Measurements from ENCODE around the gene IGFBP7. TPM values are rescaled to one million over a fixed set of nuclear protein-coding genes. Genes with fewer than 3 reads are reported as not detected.
"Not testable (repeated sequence)": the region's sequence is repeated elsewhere in the genome, so short reads cannot be mapped to it uniquely, and the experiment has no call there.

IGFBP7 gene
- total RNA-seq, 2 experiments from 2014 or later: not detected

DNA sequence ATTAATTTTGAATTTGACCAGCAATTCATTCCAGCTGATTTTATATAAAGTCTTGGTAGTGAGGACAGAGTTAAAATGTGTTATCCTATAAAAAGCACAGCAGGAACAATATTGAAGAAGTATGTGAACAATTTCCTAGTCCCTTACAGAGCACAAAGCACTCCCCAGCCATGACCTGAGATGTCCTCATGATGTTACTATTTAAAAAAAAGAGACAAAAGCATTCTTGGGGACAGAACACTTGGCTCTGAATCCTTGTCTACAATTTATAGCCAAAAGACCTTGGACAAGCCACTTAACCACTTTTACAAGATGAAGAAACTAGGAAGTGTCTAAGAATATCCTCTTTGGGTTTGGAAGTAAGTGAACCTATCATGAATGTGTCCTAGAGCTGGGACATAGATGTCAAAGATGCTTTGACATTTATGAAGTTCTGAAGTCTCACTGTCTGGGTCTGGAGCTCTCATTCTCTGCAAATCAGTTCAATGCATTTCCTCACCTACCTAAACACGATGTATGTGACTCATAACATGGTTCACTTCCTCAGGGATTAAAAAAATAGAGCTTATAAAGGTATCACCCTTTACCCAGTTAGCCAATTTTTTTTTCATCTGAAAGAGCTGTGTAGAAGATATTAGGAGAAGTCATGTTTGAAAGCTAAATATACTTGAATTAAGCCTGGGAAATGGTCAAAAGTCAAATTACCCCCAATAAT is 61.4 kb downstream of the IGFBP7 start:
- Mint-ChIP-seq H3K9me3 (no peaks in the 10 kb centered on the region), H3K27ac (no peak overlapping the region), H3K4me3 (no peak overlapping the region), H3K36me3 (ENCODE audit: low read depth) (no peaks in the 10 kb centered on the region), H3K4me1 (ENCODE audit: low read depth) (no peaks in the 10 kb centered on the region), H3K27me3 (peaks cover 8% of the 10 kb centered on the region)
- DNase-seq: no peak
- ATAC-seq: no peak
- CTCF ChIA-PET: no interaction called here
- intact Hi-C loops (cut with micrococcal nuclease): no loop called here
- POLR2A ChIA-PET: no interaction called here
- TF ChIP-seq, protein P1, sequence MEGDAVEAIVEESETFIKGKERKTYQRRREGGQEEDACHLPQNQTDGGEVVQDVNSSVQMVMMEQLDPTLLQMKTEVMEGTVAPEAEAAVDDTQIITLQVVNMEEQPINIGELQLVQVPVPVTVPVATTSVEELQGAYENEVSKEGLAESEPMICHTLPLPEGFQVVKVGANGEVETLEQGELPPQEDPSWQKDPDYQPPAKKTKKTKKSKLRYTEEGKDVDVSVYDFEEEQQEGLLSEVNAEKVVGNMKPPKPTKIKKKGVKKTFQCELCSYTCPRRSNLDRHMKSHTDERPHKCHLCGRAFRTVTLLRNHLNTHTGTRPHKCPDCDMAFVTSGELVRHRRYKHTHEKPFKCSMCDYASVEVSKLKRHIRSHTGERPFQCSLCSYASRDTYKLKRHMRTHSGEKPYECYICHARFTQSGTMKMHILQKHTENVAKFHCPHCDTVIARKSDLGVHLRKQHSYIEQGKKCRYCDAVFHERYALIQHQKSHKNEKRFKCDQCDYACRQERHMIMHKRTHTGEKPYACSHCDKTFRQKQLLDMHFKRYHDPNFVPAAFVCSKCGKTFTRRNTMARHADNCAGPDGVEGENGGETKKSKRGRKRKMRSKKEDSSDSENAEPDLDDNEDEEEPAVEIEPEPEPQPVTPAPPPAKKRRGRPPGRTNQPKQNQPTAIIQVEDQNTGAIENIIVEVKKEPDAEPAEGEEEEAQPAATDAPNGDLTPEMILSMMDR (IDR thresholded peaks at IDR 0.05): no peak

DNA sequence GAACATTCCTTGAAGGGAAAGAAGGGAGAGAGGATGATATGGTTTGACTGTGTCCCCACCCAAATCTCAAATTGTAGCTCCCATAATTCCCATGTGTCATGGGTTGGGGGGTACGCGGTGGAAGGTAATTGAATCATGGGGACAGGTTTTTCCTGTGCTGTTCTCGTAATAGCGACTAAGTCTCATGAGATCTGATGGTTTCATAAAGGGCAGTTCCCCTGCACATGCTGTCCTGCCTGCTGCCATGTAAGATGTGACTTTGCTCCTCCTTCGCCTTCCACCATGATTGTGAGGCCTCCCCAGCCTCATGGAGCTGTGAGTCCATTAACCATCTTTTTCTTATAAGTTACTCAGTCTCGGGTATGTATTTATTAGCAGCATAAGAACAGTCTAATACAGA is 63.1 kb downstream of the IGFBP7 start:
- intact Hi-C loops (cut with micrococcal nuclease); POLR2A ChIA-PET: not testable (repeated sequence)

DNA sequence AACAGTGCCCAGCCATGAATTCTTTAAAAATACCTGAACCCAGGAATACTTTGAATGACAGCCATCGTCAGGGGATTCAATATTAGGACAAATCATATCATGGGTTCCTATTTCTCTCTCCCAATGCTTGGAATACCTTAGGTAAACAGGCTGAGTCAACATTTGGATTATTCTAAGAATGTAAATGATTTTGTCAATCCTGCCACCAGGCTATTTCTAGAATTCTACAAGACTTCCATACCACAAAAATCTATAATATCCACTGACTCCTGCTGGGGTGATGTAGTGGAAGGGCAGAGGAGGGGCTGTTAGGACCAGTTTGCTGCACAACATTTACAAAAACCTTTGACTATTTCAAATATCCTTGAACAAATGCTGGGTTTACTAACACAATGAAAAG is 65.2 kb downstream of the IGFBP7 start:
- H3K4me1 Mint-ChIP-seq (ENCODE audit: low read depth): no peaks in the 10 kb centered on the region
- TF ChIP-seq, protein P1 (IDR thresholded peaks at IDR 0.05): no peak
- peaks cover 16% of the 10 kb centered on the region for H3K27me3 Mint-ChIP-seq
- ATAC-seq: no peak
- DNase-seq: no peak
- no peaks in the 10 kb centered on the region for H3K36me3 Mint-ChIP-seq (ENCODE audit: low read depth)
- no peaks in the 10 kb centered on the region for H3K9me3 Mint-ChIP-seq
- no peak overlapping the region for H3K27ac Mint-ChIP-seq
- POLR2A ChIA-PET: no interaction called here
- no peak overlapping the region for H3K4me3 Mint-ChIP-seq
- CTCF ChIA-PET: no interaction called here
- intact Hi-C loops (cut with micrococcal nuclease): no loop called here

More for the DNA sequence above, 63.1 kb downstream of the IGFBP7 start:
- ATAC-seq; H3K27ac Mint-ChIP-seq; H3K4me3 Mint-ChIP-seq; H3K27me3 Mint-ChIP-seq; DNase-seq; H3K9me3 Mint-ChIP-seq; H3K4me1 Mint-ChIP-seq (ENCODE audit: low read depth); H3K36me3 Mint-ChIP-seq (ENCODE audit: low read depth): not testable (repeated sequence)
- CTCF ChIA-PET: interaction anchor here (1.2 kb wide), 1 partner anchor 116 kb away, joined by 4 read pairs; no protein-coding TSS in a partner anchor

DNA sequence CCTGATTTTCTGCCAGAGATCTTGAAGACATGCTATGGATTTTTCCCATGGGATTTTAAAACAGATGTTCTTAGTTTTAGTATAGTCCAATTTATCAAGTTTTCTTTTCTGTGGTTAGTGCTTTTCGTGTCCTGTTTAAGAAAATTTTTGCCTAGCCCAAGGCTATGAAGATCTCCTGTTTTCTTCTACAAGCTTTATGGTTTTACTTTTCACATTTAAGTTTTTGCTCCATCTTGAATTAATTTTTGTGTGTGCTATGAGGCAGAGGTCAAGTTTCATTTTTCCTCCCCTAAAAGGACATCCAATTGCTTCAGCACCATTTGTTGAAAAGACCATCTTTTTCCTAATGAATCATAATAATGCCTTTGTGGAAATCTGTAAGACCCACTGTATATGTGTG is 65.9 kb downstream of the IGFBP7 start:
- TF ChIP-seq, protein P1 (IDR thresholded peaks at IDR 0.05): no peak
- Mint-ChIP-seq H3K4me1 (ENCODE audit: low read depth) (no peaks in the 10 kb centered on the region), H3K4me3 (no peak overlapping the region), H3K36me3 (ENCODE audit: low read depth) (no peaks in the 10 kb centered on the region), H3K9me3 (no peaks in the 10 kb centered on the region), H3K27me3 (peaks cover 17% of the 10 kb centered on the region), H3K27ac (no peak overlapping the region)
- POLR2A ChIA-PET: no interaction called here
- no peak for DNase-seq
- intact Hi-C loops (cut with micrococcal nuclease): no loop called here
- no peak for ATAC-seq
- CTCF ChIA-PET: no interaction called here

DNA sequence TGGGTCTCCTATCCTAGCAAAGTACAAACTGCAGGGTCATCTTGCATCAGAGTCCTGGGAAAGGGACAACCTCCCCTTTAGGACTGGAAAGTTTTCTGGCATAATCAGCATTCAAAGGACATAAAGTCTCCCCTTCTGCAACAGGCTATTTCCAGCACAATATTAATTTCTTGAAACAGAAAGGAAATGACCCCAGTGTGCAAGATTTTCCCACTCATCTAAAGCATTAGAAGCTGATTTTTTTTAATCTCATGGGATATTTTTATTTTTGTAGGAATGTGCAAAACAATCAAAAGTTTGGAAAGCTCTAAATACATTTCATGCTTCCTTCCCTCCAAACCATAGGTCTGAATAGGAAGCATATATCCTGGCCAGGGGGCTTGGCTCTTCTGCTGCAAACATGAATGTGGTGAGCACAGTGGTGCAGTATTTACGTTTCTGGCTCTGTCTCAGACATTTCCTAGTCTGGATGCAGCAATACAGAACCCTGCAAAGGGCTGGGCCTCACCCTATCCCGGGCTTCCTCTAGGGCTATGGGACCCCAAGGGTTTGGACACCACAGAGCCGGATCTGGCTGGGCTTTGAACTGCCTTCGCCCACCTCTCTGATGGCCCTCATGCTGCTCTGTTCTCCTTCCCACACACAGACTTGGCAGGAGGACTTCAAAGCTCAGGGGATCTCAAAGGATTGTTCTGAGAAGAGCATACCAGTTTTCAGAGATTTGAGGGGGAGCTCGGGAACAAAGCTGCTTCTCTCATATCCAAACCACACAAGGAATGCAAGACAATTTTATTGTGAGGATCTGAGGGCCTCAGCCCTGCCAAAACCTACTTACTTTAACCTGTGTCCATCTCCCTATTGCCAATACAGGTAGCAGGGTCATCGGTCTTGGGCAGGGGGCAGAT is 66.6 kb downstream of the IGFBP7 start:
- no peak overlapping the region for H3K27ac Mint-ChIP-seq
- intact Hi-C loops (cut with micrococcal nuclease): no loop called here
- no peak overlapping the region for H3K4me3 Mint-ChIP-seq
- no peaks in the 10 kb centered on the region for H3K4me1 Mint-ChIP-seq (ENCODE audit: low read depth)
- DNase-seq (no peak), ATAC-seq (no peak)
- H3K9me3 Mint-ChIP-seq: no peaks in the 10 kb centered on the region
- H3K27me3 Mint-ChIP-seq: peaks cover 14% of the 10 kb centered on the region
- no peaks in the 10 kb centered on the region for H3K36me3 Mint-ChIP-seq (ENCODE audit: low read depth)
- ChIA-PET CTCF (no interaction called here), POLR2A (no interaction called here)
- TF ChIP-seq, protein P1 (IDR thresholded peaks at IDR 0.05): no peak

Measured in activated CD8-positive, alpha-beta T cell treated with anti-CD3 and anti-CD28 coated beads for 36 hours (primary cell).